HepG2 (cell line): Measurements from ENCODE around the gene RRAGB. TPM values are rescaled to one million over a fixed set of nuclear protein-coding genes. Genes with fewer than 3 reads are reported as not detected.

Source experiments
- CREB1 ChIP-seq, 2 experiments: fragments of 450-650 bp in 1 of 2; IDR thresholded peaks; 2 replicates each; pipeline ENCODE4 v1.6.1; 2016 to 2017; ENCODE audit warnings: control low read depth in 1 of 2, mild to moderate bottlenecking in 1 of 2, missing compliant biosample characterization in 1 of 2, missing genetic modification characterization in 1 of 2
- CSRNP1 ChIP-seq: sonication (generic); formaldehyde crosslinking; IDR thresholded peaks from 2 replicates; pipeline ENCODE4 v1.8.1; 2023; ENCODE audit warnings: mild to moderate bottlenecking, missing genetic modification reagents
- FOXA1 ChIP-seq, 2 experiments: fragments of 450-650 bp in 1 of 2; sonication (generic) in 1 of 2; formaldehyde crosslinking in 1 of 2; IDR thresholded peaks; 2 replicates each; pipeline versions ENCODE4 v1.4.0 to v1.6.1; 2016 to 2020; ENCODE audit warnings: missing genetic modification reagents in 1 of 2
- GLI4 ChIP-seq: sonication (generic); formaldehyde crosslinking; IDR thresholded peaks from 2 replicates; pipeline ENCODE4 v1.5.1; 2020; ENCODE audit warnings: missing genetic modification reagents, mild to moderate bottlenecking, moderate library complexity, borderline replicate concordance
- GZF1 ChIP-seq: sonication (generic); formaldehyde crosslinking; IDR thresholded peaks from 2 replicates; pipeline ENCODE4 v1.5.1; 2020; ENCODE audit warnings: mild to moderate bottlenecking, missing genetic modification reagents
- HNRNPL ChIP-seq: fragments of 200-400 bp; formaldehyde crosslinking; IDR thresholded peaks from 2 replicates; pipeline ENCODE4 v1.6.1; 2017; ENCODE audit warnings: mild to moderate bottlenecking, low read depth, low read length
- HOMEZ ChIP-seq: IDR thresholded peaks from 2 replicates; pipeline ENCODE4 v1.6.1; 2016; ENCODE audit warnings: low read depth
- PITX1 ChIP-seq: sonication (generic); formaldehyde crosslinking; IDR thresholded peaks from 2 replicates; pipeline ENCODE4 v1.5.1; 2020; ENCODE audit warnings: mild to moderate bottlenecking, missing genetic modification reagents
- POGZ ChIP-seq: sonication (generic); formaldehyde crosslinking; IDR thresholded peaks from 2 replicates; pipeline ENCODE4 v1.4.0; 2020; ENCODE audit warnings: mild to moderate bottlenecking, missing genetic modification reagents
- RAD51 ChIP-seq: fragments of 450-650 bp; IDR thresholded peaks from 2 replicates; pipeline ENCODE4 v1.6.1; 2016; ENCODE audit warnings: borderline replicate concordance
- SALL1 ChIP-seq: sonication (generic); formaldehyde crosslinking; IDR thresholded peaks from 2 replicates; pipeline ENCODE4 v1.8.0; 2022; ENCODE audit warnings: mild to moderate bottlenecking, missing genetic modification reagents
- SYNCRIP ChIP-seq: fragments of 200-400 bp; formaldehyde crosslinking; IDR thresholded peaks from 2 replicates; pipeline ENCODE4 v1.6.1; 2018; ENCODE audit warnings: mild to moderate bottlenecking, low read depth, low read length; ENCODE audit not compliant: insufficient read depth
- ZFP37 ChIP-seq: sonication (generic); formaldehyde crosslinking; IDR thresholded peaks from 2 replicates; pipeline ENCODE4 v1.4.0; 2020; ENCODE audit warnings: missing genetic modification reagents, borderline replicate concordance
- ZFYVE20 ChIP-seq: sonication (generic); formaldehyde crosslinking; IDR thresholded peaks from 2 replicates; pipeline ENCODE4 v1.8.0; 2023; ENCODE audit warnings: low read depth, mild to moderate bottlenecking, moderate library complexity, missing genetic modification reagents, borderline replicate concordance
- ZNF10 ChIP-seq: sonication (generic); formaldehyde crosslinking; IDR thresholded peaks from 2 replicates; pipeline ENCODE4 v1.4.0; 2020; ENCODE audit warnings: mild to moderate bottlenecking, low read depth, missing genetic modification reagents, borderline replicate concordance
- ZNF317 ChIP-seq: sonication (generic); formaldehyde crosslinking; IDR thresholded peaks from 2 replicates; pipeline ENCODE4 v1.5.0; 2020; ENCODE audit warnings: mild to moderate bottlenecking, missing genetic modification reagents
- ZNF598 ChIP-seq: sonication (generic); formaldehyde crosslinking; IDR thresholded peaks from 2 replicates; pipeline ENCODE4 v1.5.1; 2020; ENCODE audit warnings: mild to moderate bottlenecking, missing genetic modification reagents, borderline replicate concordance
- ZNF687 ChIP-seq: sonication (generic); formaldehyde crosslinking; IDR thresholded peaks from 2 replicates; pipeline ENCODE4 v1.5.1; 2020; ENCODE audit warnings: mild to moderate bottlenecking, missing genetic modification reagents, moderate library complexity
- ZNF747 ChIP-seq: sonication (generic); formaldehyde crosslinking; IDR thresholded peaks from 2 replicates; pipeline ENCODE4 v1.8.1; 2023; ENCODE audit warnings: missing genetic modification reagents, mild to moderate bottlenecking, borderline replicate concordance
- ZSCAN31 ChIP-seq: sonication (generic); formaldehyde crosslinking; IDR thresholded peaks from 2 replicates; pipeline ENCODE4 v1.5.0; 2020; ENCODE audit warnings: low read depth, mild to moderate bottlenecking, missing genetic modification reagents
- polyA plus RNA-seq, 8 experiments: library from polyadenylated mRNA; depleted of rRNA in 3 of 8; stranded (reverse) in 7 of 8; unstranded in 1 of 8; fragments of >200 nt; fragmentation: Illumina TruSeq in 4 of 8; extraction: Trizol in 4 of 8; gene quantifications; 2 replicates each; pipeline versions ENCODE4 v1.2.1 to v1.2.3, GENCODE V29; 2011 to 2016; ENCODE audit warnings: low read depth in 4 of 8, missing spikeins in 1 of 8, mixed read lengths in 1 of 8; ENCODE audit not compliant: insufficient read depth in 1 of 8
- total RNA-seq, 5 experiments: library from RNA; depleted of rRNA; stranded (reverse); fragments of >200 nt; fragmentation: Illumina TruSeq; extraction: Trizol; gene quantifications; 2 replicates each; pipeline ENCODE4 v1.2.3, GENCODE V29; 2016; ENCODE audit warnings: low read depth in 1 of 5

RRAGB gene
- total and polyA plus RNA-seq, 2 of the 13 experiments (the other 11 are each of a cell fraction or from before 2014, with no cell fraction given), result 12.2 to 19.9 TPM

- TF ChIP-seq CREB1 (IDR thresholded peaks at IDR 0.05), result no peak
- peak; percentile 32; the same call in 1 of the 2 replicates for TF ChIP-seq CREB1 (CRISPR knock-in tag; IDR thresholded peaks at IDR 0.05)
- no peak for TF ChIP-seq GZF1 (CRISPR knock-in tag)
- 0 out of 2 replicates have a peak, but pooled peaks have one; percentile 60 for TF ChIP-seq ZNF747
- no peak for TF ChIP-seq GLI4 (CRISPR knock-in tag)
- no peak for TF ChIP-seq HNRNPL
- no peak for TF ChIP-seq FOXA1 (IDR thresholded peaks at IDR 0.05)
- TF ChIP-seq FOXA1 (CRISPR knock-in tag; IDR thresholded peaks at IDR 0.05), result no peak
- peak; percentile 80 for TF ChIP-seq ZNF687
- no peak for TF ChIP-seq ZFP37 (CRISPR knock-in tag)
- TF ChIP-seq ZNF317 (CRISPR knock-in tag), result no peak; the same call in 1 of the 2 replicates
- no peak for TF ChIP-seq PITX1 (CRISPR knock-in tag)
- no peak for TF ChIP-seq ZSCAN31
- TF ChIP-seq HOMEZ (CRISPR knock-in tag), result peak; percentile 48; the same call in 1 of the 2 replicates
- no peak for TF ChIP-seq CSRNP1 (CRISPR knock-in tag)
- peak; percentile 86 for TF ChIP-seq POGZ (CRISPR knock-in tag)
- TF ChIP-seq SYNCRIP, result no peak
- TF ChIP-seq ZNF10 (CRISPR knock-in tag), result no peak
- TF ChIP-seq SALL1 (CRISPR knock-in tag), result peak; percentile 47; the same call in 1 of the 2 replicates
- TF ChIP-seq RAD51, result peak; percentile 98
- TF ChIP-seq ZFYVE20 (CRISPR knock-in tag), result no peak
- TF ChIP-seq ZNF598 (CRISPR knock-in tag), result no peak
Measured at GRCh38 chrX:55717521-55718497, at the start of gene RRAGB (continued).
